ENCODE data around the gene KCNMB2. TPM values are rescaled to one million over a fixed set of nuclear protein-coding genes. Genes with fewer than 3 reads are reported as not detected.

KCNMB2 gene
- total RNA-seq, 1 experiment from 2014 or later = not detected

GRCh38 chr3:178680489-178680888 lies 144.3 kb downstream of the KCNMB2 start (continued):
- TF ChIP-seq GRHL2 (CRISPR knock-in tag; IDR thresholded peaks at IDR 0.05; ENCODE audit: insufficient replicate concordance, severe bottlenecking) (no peak), ZNF219 (CRISPR knock-in tag; IDR thresholded peaks at IDR 0.05; ENCODE audit: borderline replicate concordance) (no peak), HMGA2 (CRISPR knock-in tag; IDR thresholded peaks at IDR 0.05) (no peak), ZNF138 (CRISPR knock-in tag; conservative IDR thresholded peaks at IDR 0.05) (no peak), FOXP4 (CRISPR knock-in tag; IDR thresholded peaks at IDR 0.05) (no peak), RELA (CRISPR knock-in tag; IDR thresholded peaks at IDR 0.05; ENCODE audit: borderline replicate concordance) (no peak), OVOL2 (CRISPR knock-in tag; IDR thresholded peaks at IDR 0.05; ENCODE audit: borderline replicate concordance) (no peak), E2F5 (CRISPR knock-in tag; IDR thresholded peaks at IDR 0.05) (no peak)

GRCh38 chr3:178684881-178685590 lies 148.8 kb downstream of the KCNMB2 start:
- H3K27me3 Mint-ChIP-seq (ENCODE audit: low read depth) = no peaks in the 10 kb centered on the region
- no peak overlapping the region for H3K4me3 Mint-ChIP-seq
- peaks cover 9% of the 10 kb centered on the region for H3K9me3 Mint-ChIP-seq
- peak; percentile 49 for DNase-seq (ENCODE audit: low spot score)
- no peaks in the 10 kb centered on the region for H3K4me1 Mint-ChIP-seq
- H3K36me3 Mint-ChIP-seq = no peaks in the 10 kb centered on the region
- ChIA-PET POLR2A (no interaction called here), CTCF (no interaction called here)
- ATAC-seq = peak; percentile 87
- H3K27ac Mint-ChIP-seq = no peak overlapping the region
- TF ChIP-seq HMGA2 (CRISPR knock-in tag; IDR thresholded peaks at IDR 0.05) = no peak
- TF ChIP-seq TEAD1 (CRISPR knock-in tag; IDR thresholded peaks at IDR 0.05) = no peak
- TF ChIP-seq ARID4B (CRISPR knock-in tag; IDR thresholded peaks at IDR 0.05; ENCODE audit: borderline replicate concordance) = peak; percentile 44; the same call in 1 of the 2 replicates
- no peak for TF ChIP-seq TP53 (CRISPR knock-in tag; IDR thresholded peaks at IDR 0.05)
- 0 out of 2 replicates have a peak, but pooled peaks have one; percentile 16 for TF ChIP-seq NFE2L1 (CRISPR knock-in tag; IDR thresholded peaks at IDR 0.05)
- TF ChIP-seq ATF1 (CRISPR knock-in tag; IDR thresholded peaks at IDR 0.05) = no peak
- TF ChIP-seq E2F1 (CRISPR knock-in tag; IDR thresholded peaks at IDR 0.05) = no peak
- TF ChIP-seq E2F5 (CRISPR knock-in tag; IDR thresholded peaks at IDR 0.05) = 0 out of 2 replicates have a peak, but pooled peaks have one; percentile 27
- no peak for TF ChIP-seq PRRX2 (CRISPR knock-in tag; IDR thresholded peaks at IDR 0.05)
- TF ChIP-seq ZBTB43 (CRISPR knock-in tag; IDR thresholded peaks at IDR 0.05) = peak; percentile 48; the same call in 1 of the 2 replicates
- no peak for TF ChIP-seq FOXP4 (CRISPR knock-in tag; IDR thresholded peaks at IDR 0.05)
- no peak for TF ChIP-seq ESRRA (CRISPR knock-in tag; IDR thresholded peaks at IDR 0.05; ENCODE audit: borderline replicate concordance)
- TF ChIP-seq ZNF121 (CRISPR knock-in tag; IDR thresholded peaks at IDR 0.05) = no peak
- no peak for TF ChIP-seq MLX (CRISPR knock-in tag; IDR thresholded peaks at IDR 0.05)
- no peak for TF ChIP-seq NR3C1 (CRISPR knock-in tag; conservative IDR thresholded peaks at IDR 0.05; ENCODE audit: low read depth)
